Amygdala (tissue), 56 donors: Measurements from ENCODE around the gene STXBP5L.
"Not testable (repeated sequence)": the region's sequence is repeated elsewhere in the genome, so short reads cannot be mapped to it uniquely, and the experiment has no call there.

Experiments used
- DNase-seq, 56 donors: peaks; one replicate each; lab custom pipeline; 2025; lab: John Stamatoyannopoulos, UW

Gene STXBP5L

GRCh38 chr3:121414924-121415323 lies 506.9 kb downstream of the STXBP5L start:
- DNase-seq: no peak

- no peak for DNase-seq
Measured at GRCh38 chr3:121418182-121418581, 510.2 kb downstream of the STXBP5L start.

- no peak for DNase-seq
Measured at GRCh38 chr3:121424549-121424948, 516.5 kb downstream of the STXBP5L start.

- no peak for DNase-seq
Measured at GRCh38 chr3:121430664-121431215, 522.7 kb downstream of the STXBP5L start.

- DNase-seq: no peak
Measured at GRCh38 chr3:121431726-121432517, 523.9 kb downstream of the STXBP5L start.

GRCh38 chr3:121436074-121436473 lies 528.1 kb downstream of the STXBP5L start:
- DNase-seq: no peak

GRCh38 chr3:121436641-121437040 lies 528.6 kb downstream of the STXBP5L start:
- no peak for DNase-seq

- DNase-seq: no peak
Measured at GRCh38 chr3:121443456-121443855, 535.5 kb downstream of the STXBP5L start.

- not testable (repeated sequence) for DNase-seq
Measured at GRCh38 chr3:121451752-121452151, 543.7 kb downstream of the STXBP5L start.

- DNase-seq: no peak
Measured at GRCh38 chr3:121462565-121462964, 554.6 kb downstream of the STXBP5L start.

GRCh38 chr3:121463745-121464144 lies 555.7 kb downstream of the STXBP5L start:
- no peak for DNase-seq

GRCh38 chr3:121467085-121467484 lies 559.1 kb downstream of the STXBP5L start:
- DNase-seq: no peak

GRCh38 chr3:121473001-121473400 lies 565.0 kb downstream of the STXBP5L start:
- no peak for DNase-seq
